HT-29 (cell line): ENCODE results near the gene TSPAN2. TPM values are rescaled to one million over a fixed set of nuclear protein-coding genes. Genes with fewer than 3 reads are reported as not detected.

ENCODE experiments used
- DNase-seq: peaks from one replicate; pipeline ENCODE4 v3.0.0-alpha.2; 2015; ENCODE audit warnings: low spot score
- total RNA-seq: library from RNA; depleted of rRNA; stranded (reverse); fragments of >200 nt; shearing (Covaris generic); gene quantifications from 2 replicates; pipeline ENCODE4 v1.2.3, GENCODE V29; 2014; rRNA removed

TSPAN2 gene
- total RNA-seq = 0.05 and 0.23 TPM in 2 replicates

DNA sequence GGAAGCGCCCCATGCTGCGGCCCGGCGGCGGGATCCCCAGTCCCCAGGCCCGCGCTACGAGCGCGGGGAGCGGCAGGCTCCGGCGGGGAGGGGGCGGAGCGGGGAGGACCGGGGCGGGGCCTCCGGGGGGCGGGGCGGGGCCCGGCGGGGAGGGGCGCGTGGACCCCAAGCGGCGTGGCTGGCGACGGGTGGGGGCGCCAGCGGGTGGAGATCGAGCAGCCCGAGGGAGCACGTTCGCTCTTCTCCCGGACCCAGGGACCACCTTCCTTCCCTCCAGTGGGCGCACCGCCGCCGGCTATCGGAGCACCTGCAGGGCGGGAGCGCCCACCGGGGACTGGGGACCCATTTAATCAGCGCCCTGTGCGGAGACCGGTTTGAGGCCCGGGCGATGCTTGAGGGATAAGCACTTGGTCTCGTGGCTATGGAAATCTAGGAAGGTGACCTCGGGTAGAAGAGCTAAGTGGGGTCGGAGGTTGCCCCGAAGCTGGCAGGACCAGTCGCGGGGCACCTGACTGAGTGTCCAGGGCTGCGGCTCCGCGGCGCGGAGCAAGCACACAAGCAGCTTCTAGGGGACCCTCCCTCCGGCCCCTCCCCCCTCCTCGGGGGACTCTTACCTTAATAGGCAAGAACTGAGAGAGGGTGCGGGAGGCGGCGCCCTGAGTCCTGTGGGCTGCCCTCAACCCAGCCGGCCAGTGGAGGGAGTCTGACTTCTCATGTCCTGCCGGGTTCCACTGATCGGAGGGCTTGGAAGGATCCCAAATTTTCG lies at the start of gene TSPAN2:
Gene TSPAN2, minus strand, starts transcription at position 84 of the 766 bp plus-strand sequence. Its CDS starts 71 bp downstream, at position 13.
- no peak for DNase-seq

DNA sequence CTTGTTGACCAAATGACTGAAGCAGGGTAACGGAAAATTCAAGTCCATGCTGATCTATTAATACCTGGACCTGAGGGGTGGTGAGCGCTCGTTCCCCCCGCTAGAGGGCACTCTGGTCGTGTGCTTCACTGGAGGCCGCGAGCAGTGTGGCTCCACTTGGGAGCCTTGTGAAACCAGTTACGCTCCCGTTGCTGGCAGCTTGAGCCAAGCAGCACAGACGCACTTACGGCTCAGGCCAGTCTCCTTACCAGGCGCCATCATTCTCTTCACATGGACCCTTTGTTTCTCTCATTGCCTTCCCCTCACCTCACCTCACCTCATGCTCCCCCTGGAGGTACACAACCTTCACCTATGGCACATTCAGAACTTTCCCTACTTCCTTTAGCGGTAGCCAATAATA lies 49.7 kb upstream of the TSPAN2 start:
- peak; percentile 89 for DNase-seq

DNA sequence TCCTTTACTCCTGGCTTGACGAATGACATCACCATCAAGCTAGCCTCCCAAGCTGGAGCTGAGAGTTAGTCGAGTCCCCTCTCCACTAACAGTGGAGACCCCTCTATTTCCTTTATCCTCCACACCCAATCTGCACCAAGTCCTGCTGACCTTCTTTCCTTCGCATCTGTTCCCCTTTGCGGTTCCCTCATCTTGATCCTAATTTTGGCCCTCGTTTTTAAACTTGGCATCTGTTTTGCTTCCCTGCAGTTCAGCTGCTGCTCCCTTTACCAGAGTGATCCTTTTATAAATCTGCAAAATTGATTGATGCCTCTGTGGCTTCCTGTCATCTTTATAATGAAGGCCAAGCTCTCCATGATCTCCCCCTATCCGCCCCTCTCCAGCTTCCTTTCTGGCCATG lies 49.0 kb upstream of the TSPAN2 start:
- DNase-seq = no peak

DNA sequence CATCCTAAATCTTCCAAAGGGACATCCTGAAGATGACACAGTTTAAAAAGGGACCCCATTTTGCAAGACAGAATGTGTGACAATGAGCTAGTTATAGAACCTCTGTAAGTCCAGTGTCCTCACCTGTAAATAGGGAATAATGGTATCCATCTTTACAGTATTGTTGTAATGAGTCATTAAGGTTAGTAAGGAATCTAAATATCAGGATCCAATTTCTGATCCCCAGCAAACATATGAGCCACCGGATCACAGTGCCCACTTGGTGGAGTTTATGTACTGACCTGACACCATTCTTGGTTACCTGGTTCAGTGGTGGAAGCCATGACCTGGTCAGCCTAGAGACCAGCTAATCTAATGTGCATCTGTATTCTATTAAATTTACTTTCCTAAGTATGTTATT lies 47.9 kb upstream of the TSPAN2 start:
- DNase-seq = no peak

DNA sequence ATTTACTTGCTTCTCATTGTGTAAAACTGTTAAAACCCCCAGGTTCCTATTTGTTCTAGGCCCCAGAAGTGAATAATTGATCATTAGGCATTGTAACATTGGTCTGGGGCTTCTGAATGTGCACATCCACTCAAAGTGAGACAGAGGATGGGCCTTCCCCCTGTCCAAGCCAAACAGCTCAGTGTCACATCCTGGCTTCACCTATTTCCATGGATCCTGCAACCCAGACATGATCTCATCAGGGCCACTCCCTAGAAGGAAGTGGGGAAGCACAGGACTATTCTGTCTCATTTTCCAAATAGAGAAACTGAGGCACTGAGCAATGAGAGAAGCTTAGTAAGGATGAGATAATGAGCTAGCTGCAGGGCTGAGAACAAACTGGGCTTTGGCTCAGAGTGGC lies 47.4 kb upstream of the TSPAN2 start:
- no peak for DNase-seq

DNA sequence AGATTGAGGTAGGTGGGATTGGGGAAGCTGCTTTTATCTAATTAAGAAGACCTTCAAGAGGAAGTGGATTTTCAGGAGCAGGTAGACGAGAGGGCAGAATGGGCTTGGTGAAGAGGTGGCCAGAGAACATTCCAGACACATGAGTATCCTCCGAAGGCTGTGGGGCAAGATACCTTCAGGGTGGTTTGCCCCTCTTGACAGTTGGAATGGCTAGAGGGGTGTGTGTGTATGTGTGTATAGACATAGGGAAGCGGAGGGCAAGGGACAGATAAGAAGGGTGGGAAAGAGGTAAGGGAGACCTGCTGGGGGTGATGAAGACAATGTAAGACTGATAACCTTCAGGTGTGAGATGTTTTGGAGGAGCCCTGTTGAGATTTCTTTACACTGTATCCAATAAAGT lies 46.8 kb upstream of the TSPAN2 start:
- no peak for DNase-seq

DNA sequence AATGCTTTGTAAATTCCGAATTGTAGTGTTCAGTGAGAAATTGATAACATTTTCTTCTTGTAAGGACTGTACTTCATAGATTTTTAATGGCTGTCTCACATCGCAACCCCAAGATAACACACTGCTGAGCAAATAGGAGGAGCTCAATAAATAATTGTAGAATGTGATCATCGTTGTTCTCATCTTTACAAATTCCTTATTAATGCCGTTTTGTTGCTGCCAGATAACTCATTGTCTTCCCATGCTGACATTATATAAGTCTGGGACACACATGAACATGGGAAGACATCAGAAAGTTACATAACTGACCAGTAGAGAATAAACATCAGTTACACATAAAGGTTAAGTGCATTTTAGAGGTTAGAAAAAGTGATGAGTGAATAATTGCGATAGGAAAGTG lies 46.4 kb upstream of the TSPAN2 start:
- DNase-seq = peak; percentile 34

DNA sequence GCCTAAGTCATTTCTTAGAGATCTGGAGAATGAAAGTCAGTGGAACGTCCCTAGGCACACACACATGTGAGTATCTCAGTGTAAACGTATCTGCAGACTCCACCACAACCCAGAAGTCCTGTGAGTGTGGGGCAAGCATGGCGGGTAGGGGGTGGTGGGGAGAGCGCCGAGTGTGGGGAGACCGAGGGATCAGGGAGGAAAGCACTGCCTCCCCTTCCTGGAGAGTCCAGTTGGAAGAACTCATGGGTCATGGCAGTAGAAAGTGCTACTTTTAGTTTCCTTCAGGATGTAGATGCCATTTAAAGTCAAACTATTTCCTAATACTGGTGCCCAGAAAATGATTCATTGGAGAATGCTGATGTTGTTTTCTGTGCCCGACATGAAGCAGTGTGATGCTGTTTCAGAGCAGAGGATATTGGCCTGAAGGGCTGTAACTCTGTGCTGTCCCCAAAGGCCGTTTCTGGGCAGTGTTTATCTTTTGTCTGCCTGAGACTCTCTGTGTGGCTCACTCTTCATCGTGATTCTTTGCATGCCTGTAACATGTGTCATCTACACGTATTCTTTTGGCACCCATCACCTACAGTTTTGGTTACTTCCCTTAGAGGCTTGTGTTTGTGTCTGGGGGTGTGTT lies 45.7 kb upstream of the TSPAN2 start:
- DNase-seq = peak; percentile 36

DNA sequence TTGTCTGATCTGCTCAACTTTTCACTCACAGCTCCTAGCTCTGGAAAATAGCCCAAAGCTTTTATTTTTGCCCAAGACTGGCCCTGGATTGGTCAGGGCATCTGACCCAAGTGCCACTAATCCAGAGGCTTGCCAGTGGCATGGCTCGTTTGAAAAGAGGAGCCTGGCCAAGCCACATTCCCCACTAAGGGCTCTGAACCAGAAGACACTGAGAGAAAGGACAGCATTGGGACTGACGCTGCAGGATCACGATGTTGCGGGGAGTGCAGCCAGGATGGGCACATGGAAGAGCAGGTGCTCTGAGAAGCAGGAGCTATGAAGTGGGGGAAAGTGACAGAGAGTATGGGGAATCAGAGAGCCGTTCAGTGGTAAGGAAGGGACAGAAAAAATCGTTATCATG lies 44.9 kb upstream of the TSPAN2 start:
- DNase-seq = no peak

DNA sequence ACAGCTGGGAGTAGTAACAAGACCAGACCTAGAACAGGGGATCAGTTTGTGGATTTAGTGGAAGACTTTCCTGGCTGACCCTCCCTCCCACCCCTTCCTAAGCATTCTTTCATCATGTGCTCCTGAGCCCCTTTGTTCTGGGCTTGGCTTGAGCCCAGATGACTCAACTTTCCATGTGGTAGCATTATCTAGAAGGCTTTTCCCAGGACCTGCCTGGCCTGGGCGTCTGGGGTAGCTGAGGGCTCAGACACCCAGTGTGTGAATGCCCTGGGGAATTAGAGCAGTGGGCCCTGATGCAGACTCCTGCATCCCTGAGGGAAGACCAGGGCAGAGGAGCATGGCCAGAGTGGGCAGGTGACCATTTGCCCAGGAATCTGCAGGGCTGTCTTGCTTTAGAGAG lies 44.1 kb upstream of the TSPAN2 start:
- no peak for DNase-seq

DNA sequence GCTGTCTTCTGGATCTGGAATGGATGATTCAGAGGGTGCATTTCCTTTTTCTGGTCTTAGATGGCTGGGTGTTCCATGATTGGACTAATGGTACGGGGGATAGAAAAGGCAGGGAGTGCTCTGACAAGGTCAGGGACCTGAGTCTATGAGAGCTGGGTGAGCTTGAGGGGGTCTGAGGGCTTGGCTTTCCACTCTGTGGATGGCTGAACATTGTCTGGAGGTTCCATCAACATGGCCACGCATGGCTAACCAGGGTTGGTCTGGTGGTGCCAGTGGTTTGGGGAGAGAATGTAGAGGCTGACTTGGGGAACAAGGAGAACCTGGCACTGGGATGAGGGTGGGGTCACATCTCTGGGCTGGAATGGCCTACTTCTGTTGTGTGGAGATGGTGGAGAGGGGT lies 41.5 kb upstream of the TSPAN2 start:
- no peak for DNase-seq

DNA sequence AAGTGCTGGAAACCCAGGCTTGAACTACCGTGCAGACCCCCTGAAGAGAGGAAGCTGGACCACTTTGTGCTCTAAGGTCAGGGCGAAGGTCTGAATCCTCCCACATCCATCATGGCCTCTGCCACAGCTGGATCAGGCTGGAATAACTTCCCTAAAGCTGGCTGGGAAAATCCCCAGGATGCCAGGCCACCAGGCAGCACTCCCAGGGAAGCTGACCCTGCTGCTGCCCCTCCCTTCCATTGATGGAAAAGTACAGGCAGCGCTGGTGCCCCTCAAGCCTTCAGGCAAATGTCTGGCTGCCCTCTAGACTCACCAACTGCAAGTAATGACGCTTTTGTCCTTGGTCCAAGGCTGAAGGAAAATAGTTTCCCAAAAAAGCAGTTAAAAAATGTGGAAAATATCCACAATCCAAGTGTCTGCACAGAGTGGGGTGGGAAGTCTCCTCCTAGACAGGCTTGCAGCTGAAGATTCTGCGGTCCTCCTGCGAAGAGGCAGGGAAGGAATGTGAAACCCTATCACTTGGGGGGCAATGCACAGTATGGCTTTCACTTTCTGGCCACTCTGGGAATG lies 39.9 kb upstream of the TSPAN2 start:
- DNase-seq = no peak

DNA sequence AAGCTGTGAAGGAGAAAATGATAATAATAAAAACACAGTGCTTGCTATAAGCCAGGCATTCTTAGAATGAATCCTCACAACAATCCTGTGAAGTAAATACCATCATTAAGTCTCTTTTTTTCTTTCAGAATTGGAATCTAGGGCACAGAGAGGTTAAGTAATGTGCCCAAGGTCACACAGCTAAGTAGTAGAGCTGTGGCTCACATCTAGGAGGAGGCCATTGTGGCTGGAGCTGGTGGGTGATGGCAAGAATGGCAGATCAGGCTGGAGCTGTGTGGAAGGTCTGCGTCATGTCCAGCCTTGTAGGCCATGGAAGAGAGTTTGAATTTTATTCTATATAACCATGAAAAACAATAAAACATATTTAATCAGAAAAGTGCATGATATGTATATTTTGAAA lies 38.2 kb upstream of the TSPAN2 start:
- no peak for DNase-seq

DNA sequence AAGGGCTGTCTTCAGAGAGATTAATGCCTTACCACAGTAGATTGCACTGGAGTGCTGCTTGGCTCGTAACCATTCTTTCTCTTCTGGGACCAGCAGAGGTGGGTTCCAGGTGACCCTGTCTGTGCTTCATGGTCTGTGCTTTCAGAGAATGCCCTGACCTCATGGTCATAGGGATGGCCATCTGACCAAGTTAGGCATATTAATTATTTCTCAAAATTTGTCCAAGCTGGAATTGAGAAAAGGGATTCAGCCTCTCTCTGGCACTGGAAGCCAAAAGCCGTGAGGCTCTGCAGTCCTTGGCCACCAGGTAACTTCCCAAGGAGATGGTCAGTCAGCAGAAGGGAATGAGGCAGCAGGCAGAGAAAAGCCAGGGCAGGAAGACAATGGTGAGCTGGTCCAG lies 37.2 kb upstream of the TSPAN2 start:
- no peak for DNase-seq

DNA sequence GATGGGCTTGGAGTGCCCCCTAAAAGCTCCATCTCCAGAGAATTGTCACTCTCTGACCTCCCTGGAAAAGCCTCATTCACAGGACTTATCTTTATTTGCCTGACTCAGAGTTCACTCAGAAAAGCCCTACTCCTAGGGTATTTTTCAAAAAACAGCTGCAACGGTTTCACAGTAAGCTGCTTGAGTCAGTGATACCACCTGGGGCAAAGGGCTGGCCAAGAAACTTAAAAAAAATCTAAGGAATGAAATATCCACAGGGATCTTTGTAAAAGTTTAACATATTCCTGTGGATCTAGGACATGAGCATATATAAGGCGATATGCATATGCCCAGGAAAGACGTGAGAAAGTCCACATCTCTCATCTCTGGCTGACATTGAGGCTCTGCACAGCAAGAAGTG lies 33.8 kb upstream of the TSPAN2 start:
- no peak for DNase-seq

DNA sequence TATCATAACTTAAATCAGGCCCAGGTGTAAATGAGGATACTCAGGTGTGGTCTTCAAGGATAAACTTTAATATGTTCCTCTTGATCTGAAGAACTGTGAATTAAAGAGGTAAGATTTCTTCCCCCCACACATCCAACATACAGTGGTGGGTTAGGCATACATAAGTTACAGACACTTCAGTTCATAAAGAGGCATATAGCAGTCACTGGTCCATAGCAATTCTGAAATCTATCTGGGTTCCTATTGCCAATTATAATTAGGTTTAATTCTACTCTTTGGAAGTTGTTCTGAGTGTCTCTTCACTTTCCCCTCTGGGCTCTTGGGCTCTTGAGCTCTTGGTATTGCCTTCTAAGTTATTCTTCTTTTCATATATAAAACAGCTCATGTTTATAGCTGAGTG lies 32.5 kb upstream of the TSPAN2 start:
- no peak for DNase-seq

DNA sequence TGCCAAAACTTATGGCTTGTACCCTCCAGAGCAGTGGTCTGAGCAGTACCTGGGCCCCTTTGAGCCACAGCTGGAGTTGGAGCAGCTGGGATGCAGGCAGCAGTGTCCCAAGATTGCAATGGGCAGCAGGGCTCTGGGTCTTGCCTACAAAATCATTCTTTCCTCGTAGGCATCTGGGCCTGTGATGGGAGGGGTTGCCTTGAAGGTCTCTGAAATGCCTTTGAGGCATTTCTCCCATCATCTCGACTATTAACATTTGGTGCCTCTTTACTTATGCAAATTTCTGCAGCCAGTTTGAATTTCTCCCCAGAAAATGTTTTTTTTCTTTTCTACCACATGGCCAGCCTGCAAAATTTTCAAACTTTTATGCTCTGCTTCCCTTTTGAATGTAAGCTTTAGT lies 31.0 kb upstream of the TSPAN2 start:
- DNase-seq = no peak

DNA sequence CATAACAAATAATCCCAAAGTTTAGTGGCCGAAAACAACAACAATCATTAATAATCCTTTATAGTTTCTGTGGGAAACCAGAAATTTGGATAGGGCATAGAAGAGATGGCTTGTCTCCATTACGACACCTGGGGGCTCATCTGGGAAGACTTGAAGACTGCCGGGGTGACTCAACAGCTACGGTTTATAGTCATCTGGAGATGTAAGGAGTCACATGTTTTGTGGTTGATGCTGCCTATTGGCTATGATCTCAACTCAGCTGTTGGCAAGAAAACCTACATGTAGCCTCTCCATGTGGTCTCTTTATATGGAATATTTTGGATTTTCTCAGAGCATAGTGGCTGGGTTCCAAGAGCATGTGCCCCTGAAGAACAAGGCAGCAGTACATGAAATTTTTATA lies 29.3 kb upstream of the TSPAN2 start:
- no peak for DNase-seq

DNA sequence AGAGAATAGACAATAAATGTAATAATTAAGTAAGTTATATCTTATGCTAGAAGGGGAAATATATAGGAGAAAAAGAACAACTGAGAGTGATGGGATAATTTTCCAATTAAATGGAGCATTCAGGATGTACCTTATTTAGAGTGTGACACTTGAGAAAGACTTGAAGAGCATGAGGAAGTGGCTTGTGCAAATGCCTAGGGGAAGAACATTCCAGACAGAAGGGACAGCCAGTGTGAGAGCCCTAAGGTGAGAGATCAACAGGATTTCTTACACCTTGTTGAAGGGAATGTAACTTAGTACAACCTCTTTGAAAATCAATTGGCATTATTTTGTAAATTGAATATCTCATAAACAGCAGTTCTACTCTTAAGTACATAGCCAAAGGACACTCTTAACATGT lies 28.8 kb upstream of the TSPAN2 start:
- DNase-seq = no peak

DNA sequence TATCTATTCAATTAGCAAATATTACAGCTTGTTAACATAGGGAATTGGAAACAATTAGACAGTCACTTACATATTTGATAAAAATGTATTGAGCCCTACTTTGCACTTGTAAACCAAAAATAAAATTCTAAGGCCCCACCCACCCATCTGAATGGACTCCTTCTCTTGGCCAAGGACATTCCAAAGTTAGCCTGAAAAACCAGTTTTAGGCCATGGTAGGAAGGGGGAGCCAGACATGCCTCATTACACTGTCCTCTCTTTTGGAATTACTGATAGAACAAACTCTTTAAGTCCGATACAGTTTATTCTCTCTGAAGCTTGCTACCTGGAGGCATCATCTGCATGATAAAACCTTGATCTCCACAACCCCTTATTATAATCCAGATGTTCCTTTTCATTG lies 28.0 kb upstream of the TSPAN2 start:
- DNase-seq = peak; percentile 45

DNA sequence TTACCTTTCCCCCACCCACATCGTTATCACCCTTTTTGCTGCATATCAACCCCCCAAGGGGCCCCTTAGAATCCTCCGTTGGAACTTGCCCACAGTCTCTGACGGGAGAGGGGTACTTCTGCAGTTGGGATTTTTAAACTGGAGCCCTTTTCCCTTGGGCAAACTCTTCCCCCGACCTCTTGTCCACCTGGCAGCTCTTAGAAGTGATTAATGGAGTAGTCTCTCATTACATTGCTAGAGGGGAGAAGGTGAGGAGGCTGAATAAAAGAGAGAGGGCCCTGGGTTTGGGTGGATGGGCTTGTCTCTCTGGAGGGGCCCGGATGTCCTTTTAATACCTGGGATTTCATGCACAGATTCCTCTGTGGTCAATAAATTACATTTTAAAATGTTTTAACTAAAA lies 27.2 kb upstream of the TSPAN2 start:
- no peak for DNase-seq

DNA sequence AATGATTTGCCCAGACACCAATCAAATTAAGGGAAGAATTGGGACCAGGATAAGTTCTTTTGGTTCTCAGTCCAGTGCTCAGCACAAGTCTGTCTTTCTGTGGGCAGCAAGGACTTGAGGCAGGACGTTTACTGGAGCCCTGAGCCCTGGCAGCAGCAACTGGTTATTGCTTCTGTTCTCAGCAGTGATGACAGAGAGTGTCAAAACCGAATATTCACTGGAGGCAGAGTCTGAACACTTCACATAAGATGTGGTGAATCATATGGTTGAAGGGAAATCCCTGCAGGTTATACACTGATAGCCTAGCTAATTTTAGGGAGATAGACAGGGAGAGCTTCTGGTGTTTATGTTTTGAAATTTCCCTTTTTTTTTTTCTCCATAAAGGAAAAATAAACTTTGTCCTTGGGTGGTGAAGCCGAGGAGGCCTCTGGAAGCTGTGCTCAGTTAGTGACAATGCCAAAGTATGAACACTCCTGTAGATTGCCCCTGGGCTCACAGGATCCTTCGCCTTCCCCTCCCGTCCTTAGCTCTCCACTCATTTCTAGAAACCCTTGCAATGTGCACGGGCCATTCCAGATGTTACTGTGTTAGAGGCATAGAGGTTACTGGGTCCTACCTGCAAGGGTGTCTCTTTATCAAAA lies 26.3 kb upstream of the TSPAN2 start:
- no peak for DNase-seq

DNA sequence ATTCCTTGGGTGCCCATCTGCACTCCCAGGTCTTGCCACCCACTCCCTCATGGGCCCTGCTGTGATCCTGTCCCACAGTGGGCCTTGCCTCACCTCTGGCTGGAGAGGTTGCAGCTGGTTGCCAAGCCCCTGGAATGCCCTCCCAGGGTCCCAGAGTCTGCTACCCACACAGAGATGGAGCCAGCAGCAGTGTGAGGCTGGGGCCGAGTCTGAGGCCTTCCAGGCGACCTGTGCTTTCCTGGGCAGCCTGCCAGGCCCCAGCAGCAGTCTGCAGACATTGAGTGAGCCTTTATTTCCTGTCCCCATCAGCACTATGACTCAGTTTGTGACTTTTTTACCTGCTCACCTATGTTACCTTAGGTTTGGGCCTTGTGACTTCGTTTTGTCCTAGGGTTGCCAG lies 25.0 kb upstream of the TSPAN2 start:
- peak; percentile 53 for DNase-seq
